NT2/D1 (cell line): ENCODE data around the gene RAB7A.

Experiments used
- SUZ12 ChIP-seq: IDR thresholded peaks from 2 replicates; pipeline ENCODE4 v1.6.1; 2011; ENCODE audit not compliant: insufficient read length, insufficient read depth; ENCODE audit errors: extremely low read depth
- YY1 ChIP-seq: IDR thresholded peaks from 2 replicates; pipeline ENCODE4 v1.6.1; 2011; ENCODE audit not compliant: insufficient read length, insufficient read depth
- ZNF274 ChIP-seq: IDR thresholded peaks from 2 replicates; pipeline ENCODE4 v1.6.1; 2011; ENCODE audit warnings: mild to moderate bottlenecking, low read depth, low read length

GRCh38 chr3:128703561-128703960, 22.4 kb upstream of the RAB7A start:
- TF ChIP-seq SUZ12 (no peak), YY1 (no peak), ZNF274 (no peak)
